Parathyroid adenoma (tissue), 2 donors: ENCODE data around the gene KCNH1.

Experiments
- H2AFZ ChIP-seq: fragments of 300-600 bp; sonication (generic); one replicate; pipeline ENCODE4 v1.7.0; 2017; ENCODE audit warnings: antibody characterized with exemption, mild to moderate bottlenecking
- H3K27ac ChIP-seq: fragments of 300-600 bp; sonication (generic); one replicate; pipeline ENCODE4 v1.7.0; 2017
- H3K27me3 ChIP-seq: fragments of 300-600 bp; sonication (generic); one replicate; pipeline ENCODE4 v1.7.0; 2017; ENCODE audit warnings: low read length; ENCODE audit not compliant: control insufficient read depth, insufficient read depth
- H3K36me3 ChIP-seq: fragments of 300-600 bp; sonication (generic); one replicate; pipeline ENCODE4 v1.7.0; 2017; ENCODE audit warnings: low read length; ENCODE audit not compliant: control insufficient read depth, insufficient read depth
- H3K4me1 ChIP-seq: fragments of 300-600 bp; sonication (generic); one replicate; pipeline ENCODE4 v1.7.0; 2017; ENCODE audit warnings: control low read depth
- H3K4me2 ChIP-seq: fragments of 300-600 bp; sonication (generic); one replicate; pipeline ENCODE4 v1.7.0; 2017; ENCODE audit warnings: low read length
- H3K4me3 ChIP-seq: fragments of 300-600 bp; sonication (generic); one replicate; pipeline ENCODE4 v1.7.0; 2017; ENCODE audit warnings: low read depth, low read length
- H3K79me2 ChIP-seq: fragments of 300-600 bp; sonication (generic); one replicate; pipeline ENCODE4 v1.7.0; 2017; ENCODE audit warnings: control low read depth
- H3K9ac ChIP-seq: fragments of 300-600 bp; sonication (generic); one replicate; pipeline ENCODE4 v1.7.0; 2017; ENCODE audit warnings: mild to moderate bottlenecking
- H3K9me3 ChIP-seq: fragments of 300-600 bp; sonication (generic); one replicate; pipeline ENCODE4 v1.7.0; 2017; ENCODE audit warnings: low read length; ENCODE audit not compliant: control insufficient read depth
- CTCF ChIP-seq: fragments of 300-600 bp; sonication (generic); IDR thresholded peaks from one replicate; pipeline ENCODE4 v1.7.0; 2017; ENCODE audit warnings: antibody characterized with exemption, mild to moderate bottlenecking
- donor health status: primary hyperparathyroidism.

KCNH1 gene

GRCh38 chr1:210687582-210688279, 446.2 kb downstream of the KCNH1 start:
- Histone ChIP-seq H3K36me3 (no peaks in the 10 kb centered on the region), H3K4me1 (no peaks in the 10 kb centered on the region), H3K9me3 (no peaks in the 10 kb centered on the region), H3K27me3 (no peaks in the 10 kb centered on the region), H3K4me2 (no peak overlapping the region), H3K9ac (no peak overlapping the region), H2AFZ (no peak overlapping the region), H3K27ac (no peak overlapping the region), H3K4me3 (no peak overlapping the region), H3K79me2 (no peaks in the 10 kb centered on the region)
- TF ChIP-seq CTCF: no peak

GRCh38 chr1:210686841-210687240, 447.1 kb downstream of the KCNH1 start:
- Histone ChIP-seq H3K4me1 (no peaks in the 10 kb centered on the region), H3K27ac (no peak overlapping the region), H3K27me3 (no peaks in the 10 kb centered on the region), H3K79me2 (no peaks in the 10 kb centered on the region), H2AFZ (no peak overlapping the region), H3K36me3 (no peaks in the 10 kb centered on the region), H3K9ac (no peak overlapping the region), H3K9me3 (no peaks in the 10 kb centered on the region), H3K4me2 (no peak overlapping the region), H3K4me3 (no peak overlapping the region)
- TF ChIP-seq CTCF: no peak

- H3K27me3 ChIP-seq: no peaks in the 10 kb centered on the region
- H3K9me3 ChIP-seq: no peaks in the 10 kb centered on the region
- H3K27ac ChIP-seq: no peak overlapping the region
- H3K9ac ChIP-seq: no peak overlapping the region
- H3K4me3 ChIP-seq: no peak overlapping the region
- no peak overlapping the region for H2AFZ ChIP-seq
- H3K4me1 ChIP-seq: no peaks in the 10 kb centered on the region
- TF ChIP-seq CTCF: no peak
- H3K79me2 ChIP-seq: no peaks in the 10 kb centered on the region
- no peak overlapping the region for H3K4me2 ChIP-seq
- H3K36me3 ChIP-seq: no peaks in the 10 kb centered on the region
These were observed 448.7 kb downstream of the KCNH1 start for GRCh38 chr1:210685295-210685650.

GRCh38 chr1:210684466-210685294, 449.3 kb downstream of the KCNH1 start:
- H3K36me3 ChIP-seq: no peaks in the 10 kb centered on the region
- H3K27ac ChIP-seq: no peak overlapping the region
- no peaks in the 10 kb centered on the region for H3K4me1 ChIP-seq
- H3K79me2 ChIP-seq: no peaks in the 10 kb centered on the region
- H3K27me3 ChIP-seq: no peaks in the 10 kb centered on the region
- H3K4me2 ChIP-seq: no peak overlapping the region
- TF ChIP-seq CTCF: no peak
- H3K4me3 ChIP-seq: no peak overlapping the region
- no peak overlapping the region for H3K9ac ChIP-seq
- H2AFZ ChIP-seq: no peak overlapping the region
- H3K9me3 ChIP-seq: no peaks in the 10 kb centered on the region
